ENCODE results near the gene IER2.

The IER2 gene

GRCh38 chr19:13150931-13151604 is 857 bp downstream of the IER2 start:
- no peak for ATAC-seq

GRCh38 chr19:13151605-13152355 is 1.6 kb downstream of the IER2 start:
- Mint-ChIP-seq H3K4me1 (peaks cover 40% of the 10 kb centered on the region), H3K9me3 (no peaks in the 10 kb centered on the region), H3K27me3 (no peaks in the 10 kb centered on the region), H3K27ac (peak overlapping the region; percentile 97 to 100), H3K4me3 (peak overlapping the region; percentile 93 to 97)
- DNase-seq (peak; percentile 94 to 96), ATAC-seq (peak; percentile 51)

More at GRCh38 chr19:13150931-13151604, 857 bp downstream of the IER2 start:
- peak overlapping the region; percentile 93 to 100 for H3K27ac Mint-ChIP-seq
- peaks cover 37% of the 10 kb centered on the region for H3K4me1 Mint-ChIP-seq
- H3K27me3 Mint-ChIP-seq = no peaks in the 10 kb centered on the region
- peak; percentile 33 to 48 for DNase-seq
- H3K4me3 Mint-ChIP-seq = peak overlapping the region; percentile 93 to 97
- H3K9me3 Mint-ChIP-seq = no peaks in the 10 kb centered on the region

DNA sequence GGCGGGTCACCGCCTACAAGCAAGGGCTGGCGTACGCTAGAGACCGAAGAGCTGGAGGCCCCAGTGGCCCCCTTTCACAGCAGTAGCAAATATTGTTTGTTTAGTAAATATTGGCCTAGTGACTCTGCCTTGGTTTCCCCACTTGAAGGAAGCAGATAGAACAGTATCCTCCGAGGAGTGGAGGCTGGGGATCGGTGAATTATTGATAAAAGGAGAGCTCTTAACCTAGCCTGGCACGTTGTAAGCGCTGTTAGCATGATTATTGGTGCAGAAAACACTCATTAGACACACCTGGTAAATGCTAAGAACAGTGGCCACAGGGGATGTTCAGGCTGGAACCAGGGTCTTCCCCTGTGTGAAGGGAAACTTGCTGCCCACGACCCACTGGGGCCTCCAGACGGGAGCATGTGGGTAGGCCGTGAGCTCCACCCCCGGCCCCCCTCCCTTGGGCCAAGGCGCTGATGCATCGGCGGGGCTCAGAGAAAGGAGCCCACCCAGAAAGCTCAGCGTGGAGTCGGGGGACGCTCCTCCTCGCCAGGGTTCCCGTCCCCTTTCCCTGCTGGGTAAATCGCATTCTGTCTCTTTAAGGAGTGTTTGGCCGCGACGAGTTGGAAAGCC is 2.3 kb downstream of the IER2 start:
- Mint-ChIP-seq H3K4me1 (peaks cover 40% of the 10 kb centered on the region), H3K27ac (peak overlapping the region; percentile 97 to 100), H3K4me3 (peak overlapping the region; percentile 93 to 97), H3K27me3 (no peaks in the 10 kb centered on the region), H3K9me3 (no peaks in the 10 kb centered on the region)
- DNase-seq (no peak), ATAC-seq (peak; percentile 35)

DNA sequence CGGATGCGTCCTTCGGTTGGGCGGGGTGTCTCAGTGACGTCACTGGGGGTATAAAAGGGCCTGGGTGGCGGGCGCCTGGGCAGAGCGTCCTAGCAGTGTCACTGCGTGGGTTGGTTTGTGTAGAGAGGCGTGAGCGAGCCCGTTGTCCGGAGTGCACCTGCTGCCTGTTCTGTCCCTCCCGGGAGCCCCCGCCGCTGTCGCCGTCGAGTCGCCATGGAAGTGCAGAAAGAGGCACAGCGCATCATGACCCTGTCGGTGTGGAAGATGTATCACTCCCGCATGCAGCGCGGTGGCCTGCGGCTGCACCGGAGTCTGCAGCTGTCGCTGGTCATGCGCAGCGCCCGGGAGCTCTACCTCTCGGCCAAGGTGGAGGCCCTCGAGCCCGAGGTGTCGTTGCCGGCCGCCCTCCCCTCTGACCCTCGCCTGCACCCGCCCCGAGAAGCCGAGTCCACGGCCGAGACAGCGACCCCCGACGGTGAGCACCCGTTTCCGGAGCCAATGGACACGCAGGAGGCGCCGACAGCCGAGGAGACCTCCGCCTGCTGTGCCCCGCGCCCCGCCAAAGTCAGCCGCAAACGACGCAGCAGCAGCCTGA is 2.9 kb downstream of the IER2 start:
- Mint-ChIP-seq H3K27me3 (no peaks in the 10 kb centered on the region), H3K4me1 (peaks cover 46% of the 10 kb centered on the region), H3K27ac (peak overlapping the region; percentile 97 to 100), H3K4me3 (peak overlapping the region; percentile 93 to 97), H3K9me3 (no peaks in the 10 kb centered on the region)
- ATAC-seq = peak; percentile 26
- DNase-seq = peak; percentile 98 to 99

GRCh38 chr19:13153569-13154240 is 3.5 kb downstream of the IER2 start:
- peak overlapping the region; percentile 93 to 97 for H3K4me3 Mint-ChIP-seq
- peaks cover 47% of the 10 kb centered on the region for H3K4me1 Mint-ChIP-seq

GRCh38 chr19:13154241-13154778 is 4.1 kb downstream of the IER2 start:
- peak; percentile 46 to 78 for DNase-seq
- peaks cover 46% of the 10 kb centered on the region for H3K4me1 Mint-ChIP-seq
- H3K27me3 Mint-ChIP-seq = no peaks in the 10 kb centered on the region
- ATAC-seq = no peak
- peak overlapping the region; percentile 93 to 97 for H3K4me3 Mint-ChIP-seq
- H3K9me3 Mint-ChIP-seq = no peaks in the 10 kb centered on the region
- peak overlapping the region; percentile 96 to 97 for H3K27ac Mint-ChIP-seq

More at GRCh38 chr19:13153569-13154240, 3.5 kb downstream of the IER2 start:
- DNase-seq (peak; percentile 31 to 40), ATAC-seq (no peak)
- H3K9me3 Mint-ChIP-seq = no peaks in the 10 kb centered on the region
- H3K27me3 Mint-ChIP-seq = no peaks in the 10 kb centered on the region
- peak overlapping the region; percentile 97 to 100 for H3K27ac Mint-ChIP-seq

DNA sequence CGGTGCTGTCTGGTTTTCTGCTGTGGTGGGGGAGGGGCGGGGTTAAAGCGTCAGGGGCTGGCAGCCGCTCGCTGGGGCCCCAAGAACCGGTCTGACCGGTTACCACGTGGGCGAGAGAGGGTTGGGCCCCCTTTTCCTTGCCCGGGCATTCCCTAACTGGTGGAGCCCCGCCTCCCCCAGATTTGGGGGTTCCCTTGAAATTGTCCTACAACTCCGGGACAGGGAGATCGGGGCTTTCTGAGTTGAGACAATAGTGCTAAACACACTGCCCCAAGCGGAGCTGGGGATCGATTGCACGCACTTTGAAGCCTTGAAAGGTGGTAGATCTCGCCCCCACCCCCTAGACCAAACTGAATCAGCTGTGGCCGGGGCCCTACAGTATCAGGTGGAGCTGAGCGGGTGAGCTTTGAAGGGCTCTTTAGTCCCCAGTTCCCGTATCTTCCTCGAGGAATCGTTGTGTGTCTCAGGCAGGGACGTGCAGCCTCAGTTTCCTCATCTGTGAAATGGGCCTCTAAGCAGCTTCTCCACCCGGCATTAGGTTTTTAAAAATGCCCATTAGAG is 4.8 kb downstream of the IER2 start:
- no peaks in the 10 kb centered on the region for H3K9me3 Mint-ChIP-seq
- H3K27me3 Mint-ChIP-seq = no peaks in the 10 kb centered on the region
- H3K4me1 Mint-ChIP-seq = peaks cover 48% of the 10 kb centered on the region

GRCh38 chr19:13155472-13156359 is 5.5 kb downstream of the IER2 start:
- H3K9me3 Mint-ChIP-seq = no peaks in the 10 kb centered on the region
- H3K4me1 Mint-ChIP-seq = peaks cover 56% of the 10 kb centered on the region
- no peaks in the 10 kb centered on the region for H3K27me3 Mint-ChIP-seq
- H3K27ac Mint-ChIP-seq = peak overlapping the region; percentile 96 to 97
- peak overlapping the region; percentile 93 to 97 for H3K4me3 Mint-ChIP-seq
- ATAC-seq (peak; percentile 37), DNase-seq (peak; percentile 78 to 92)

More for the DNA sequence above, 4.8 kb downstream of the IER2 start:
- H3K27ac Mint-ChIP-seq = peak overlapping the region; percentile 96 to 97
- H3K4me3 Mint-ChIP-seq = peak overlapping the region; percentile 93 to 97
- ATAC-seq (peak; percentile 60), DNase-seq (peak; percentile 87 to 95)

GRCh38 chr19:13159713-13160112 is 9.5 kb downstream of the IER2 start:
- H3K4me1 Mint-ChIP-seq = peaks cover 88% of the 10 kb centered on the region

DNA sequence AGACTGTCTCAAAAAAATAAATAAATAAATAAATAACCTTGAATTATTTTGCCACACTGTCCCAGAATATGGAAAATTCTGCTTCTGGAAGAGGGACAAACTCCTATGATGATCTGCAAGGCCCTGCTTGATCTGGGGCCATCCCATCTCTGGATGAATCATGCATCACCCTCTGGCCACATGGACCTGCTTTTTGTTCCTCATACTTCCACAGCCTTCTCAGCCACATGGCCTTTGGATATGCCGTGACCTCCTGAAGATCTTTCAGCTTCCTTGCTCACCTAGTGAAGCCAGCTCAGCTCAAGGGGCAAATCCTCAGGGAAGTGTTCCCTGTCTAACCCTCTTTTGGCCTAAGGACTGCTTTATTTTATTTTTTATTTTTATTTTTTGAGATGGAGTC is 10.3 kb downstream of the IER2 start:
- Mint-ChIP-seq H3K27me3 (no peaks in the 10 kb centered on the region), H3K4me1 (peaks cover 96% of the 10 kb centered on the region), H3K4me3 (no peak overlapping the region), H3K9me3 (no peaks in the 10 kb centered on the region), H3K27ac (no peak overlapping the region)
- DNase-seq (no peak), ATAC-seq (no peak)

More at GRCh38 chr19:13159713-13160112, 9.5 kb downstream of the IER2 start:
- no peaks in the 10 kb centered on the region for H3K27me3 Mint-ChIP-seq
- peak overlapping the region; percentile 13 to 51 for H3K4me3 Mint-ChIP-seq
- no peaks in the 10 kb centered on the region for H3K9me3 Mint-ChIP-seq
- ATAC-seq (no peak), DNase-seq (no peak)
- peak overlapping the region in 1 of 2 donors; percentile 68 for H3K27ac Mint-ChIP-seq

- peaks cover 0 to 5% of the 10 kb centered on the region in 2 donors for H3K9me3 Mint-ChIP-seq
- no peaks in the 10 kb centered on the region for H3K27me3 Mint-ChIP-seq
- peak overlapping the region; percentile 59 to 93 for H3K27ac Mint-ChIP-seq
- ATAC-seq (peak; percentile 73), DNase-seq (peak; percentile 80 to 93)
- H3K4me1 Mint-ChIP-seq = peaks cover 95% of the 10 kb centered on the region
- peak overlapping the region; percentile 83 to 88 for H3K4me3 Mint-ChIP-seq
Observed at GRCh38 chr19:13162724-13163608, 12.8 kb downstream of the IER2 start.

DNA sequence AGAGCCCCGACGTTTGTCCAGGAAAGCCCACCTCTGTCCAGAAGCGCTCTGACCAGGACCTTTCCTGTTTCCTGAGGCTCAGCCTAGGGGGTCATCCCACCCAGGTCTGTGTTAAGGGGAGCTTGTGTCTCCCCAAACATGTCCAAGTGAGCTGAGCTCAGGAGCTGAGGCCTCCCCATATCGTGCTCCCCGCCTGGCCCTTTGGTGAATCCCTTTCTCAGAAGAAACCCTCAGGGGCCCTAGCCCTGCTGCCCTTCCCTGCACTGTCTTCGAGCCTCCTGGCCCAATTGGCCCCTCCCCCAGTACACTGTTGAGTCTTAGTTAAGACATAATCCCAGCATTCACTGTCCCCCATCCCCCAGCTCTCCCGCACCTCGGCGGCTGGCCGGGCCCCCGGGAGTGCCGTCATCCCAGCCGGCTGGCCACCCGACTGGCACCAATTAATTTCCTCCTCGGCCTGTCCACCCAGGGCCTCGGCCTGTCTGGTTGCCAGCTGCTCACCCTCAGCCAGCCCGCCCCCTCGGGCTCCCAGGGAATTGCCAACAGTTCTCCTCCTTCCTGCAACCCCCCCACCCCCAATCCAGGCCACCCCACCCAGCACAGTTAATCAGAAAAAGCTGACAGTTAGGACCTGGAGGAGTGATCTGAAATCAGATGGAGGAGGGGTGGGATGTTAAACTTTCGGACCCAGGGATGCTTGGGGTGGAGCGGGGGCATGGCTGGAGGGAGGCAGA is 13.6 kb downstream of the IER2 start:
- ATAC-seq = peak; percentile 52
- peak overlapping the region; percentile 83 to 88 for H3K4me3 Mint-ChIP-seq
- peaks cover 0 to 5% of the 10 kb centered on the region in 2 donors for H3K9me3 Mint-ChIP-seq
- H3K27ac Mint-ChIP-seq = peak overlapping the region; percentile 55 to 93
- no peaks in the 10 kb centered on the region for H3K27me3 Mint-ChIP-seq
- peak; percentile 74 to 77 for DNase-seq
- peaks cover 96% of the 10 kb centered on the region for H3K4me1 Mint-ChIP-seq

Data from stimulated activated naive CD8-positive, alpha-beta T cell treated with anti-CD3 and anti-CD28 coated beads, Interleukin-15, amount 100 ng/mL, for 72 hours (primary cell).